LNCAP (cell line): ENCODE measurements around the gene SIRT7.

Experiments used
- CTCF ChIP-seq: fragments of 450-650 bp; IDR thresholded peaks from 2 replicates; pipeline ENCODE4 v1.5.1; 2017; ENCODE audit warnings: mild to moderate bottlenecking

The SIRT7 gene

DNA sequence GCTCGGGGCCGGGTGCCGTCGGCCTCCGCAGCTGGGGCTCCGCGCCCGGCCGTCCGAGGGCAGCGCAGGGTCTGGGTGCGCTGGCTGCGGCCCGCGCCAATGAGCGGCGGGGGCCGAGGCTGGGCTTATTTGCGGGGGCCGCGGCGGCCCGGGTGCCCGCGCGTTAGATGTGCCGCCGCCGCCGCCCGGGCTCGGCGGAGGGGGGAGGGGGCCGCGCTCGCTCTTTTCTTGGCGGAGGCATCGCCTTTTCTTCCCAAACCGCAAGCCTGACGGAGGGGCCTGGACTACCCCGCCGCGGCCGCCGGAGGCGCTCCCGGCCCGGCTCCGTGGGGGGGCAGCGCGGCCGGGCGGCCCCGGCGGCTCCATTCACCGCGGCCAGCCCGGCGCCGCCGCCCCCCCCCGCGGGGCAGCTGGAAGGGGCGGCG, 43.1 kb upstream of the SIRT7 start, which contains the start of gene NOTUM:
Gene NOTUM (minus strand): TSS at position 101 of the 425 bp plus-strand sequence. CDS start 278 bp downstream, outside the sequence.
- peak; percentile 31 for TF ChIP-seq CTCF

GRCh38 chr17:81960130-81960958, 42.4 kb upstream of the SIRT7 start:
- no peak for TF ChIP-seq CTCF

DNA sequence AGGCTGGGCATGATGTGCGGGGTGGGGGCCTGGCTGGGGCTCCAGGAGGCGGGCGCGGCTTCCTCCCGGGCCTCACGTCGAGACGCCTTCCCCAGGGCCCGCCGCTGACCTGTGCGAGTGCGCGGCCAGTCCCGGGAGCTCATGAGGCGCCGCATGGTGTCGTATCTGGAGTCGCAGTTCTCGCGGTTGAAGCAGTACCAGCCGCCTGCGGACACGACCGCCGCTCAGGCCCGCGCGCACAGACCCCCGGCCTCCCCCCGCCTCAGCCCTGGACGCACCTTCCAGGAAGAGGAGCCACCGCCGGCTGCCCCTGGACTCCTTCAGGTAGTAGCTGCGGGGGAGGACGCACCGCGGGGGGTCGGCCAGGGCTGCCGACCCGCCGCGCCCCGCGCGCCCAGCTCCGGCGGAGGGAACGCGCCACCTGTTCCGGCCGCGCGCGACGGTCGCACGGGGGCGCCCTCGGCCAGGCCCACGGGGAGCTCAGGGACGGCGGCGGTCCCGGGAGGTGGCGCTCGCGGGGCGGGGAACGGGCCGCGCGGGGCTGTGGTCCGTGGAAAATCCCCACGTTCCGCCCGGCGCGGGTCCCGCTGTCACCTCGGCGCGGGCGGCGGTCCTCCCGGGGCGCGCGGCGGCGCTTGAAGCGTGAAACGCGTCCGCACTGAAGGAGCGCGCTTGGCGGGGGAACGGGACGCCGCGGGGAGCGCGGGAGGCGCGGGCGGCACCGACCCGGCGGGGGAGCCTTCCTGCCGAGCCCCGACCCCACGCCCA, 41.6 kb upstream of the SIRT7 start:
- TF ChIP-seq CTCF, result peak; percentile 98

GRCh38 chr17:81958633-81959342, 40.8 kb upstream of the SIRT7 start:
- no peak for TF ChIP-seq CTCF

- no peak for TF ChIP-seq CTCF
Measured at GRCh38 chr17:81957691-81958432, 39.9 kb upstream of the SIRT7 start.

- no peak for TF ChIP-seq CTCF
Measured at GRCh38 chr17:81956607-81957589, 38.9 kb upstream of the SIRT7 start.
